Hepatocyte (in vitro differentiated cells): ENCODE results near the gene CEP55.

Experiments used
- EZH2 ChIP-seq: fragments of 200-600 bp; sonication (generic); IDR thresholded peaks from 2 replicates; pipeline ENCODE4 v1.6.1; 2016; ENCODE audit warnings: antibody characterized with exemption, mild to moderate bottlenecking, borderline replicate concordance
- EZH2phosphoT487 ChIP-seq: fragments of 200-600 bp; sonication (generic); IDR thresholded peaks from one replicate; pipeline ENCODE4 v1.6.1; 2018; ENCODE audit warnings: antibody characterized with exemption, mild to moderate bottlenecking, low read depth, moderate library complexity; ENCODE audit not compliant: unreplicated experiment, severe bottlenecking
- TF ChIP-seq, protein P1 (sequence below): fragments of 200-600 bp; sonication (generic); IDR thresholded peaks from 2 replicates; pipeline ENCODE4 v1.5.1; 2016; ENCODE audit warnings: antibody characterized with exemption, mild to moderate bottlenecking; ENCODE audit not compliant: poor library complexity

DNA sequence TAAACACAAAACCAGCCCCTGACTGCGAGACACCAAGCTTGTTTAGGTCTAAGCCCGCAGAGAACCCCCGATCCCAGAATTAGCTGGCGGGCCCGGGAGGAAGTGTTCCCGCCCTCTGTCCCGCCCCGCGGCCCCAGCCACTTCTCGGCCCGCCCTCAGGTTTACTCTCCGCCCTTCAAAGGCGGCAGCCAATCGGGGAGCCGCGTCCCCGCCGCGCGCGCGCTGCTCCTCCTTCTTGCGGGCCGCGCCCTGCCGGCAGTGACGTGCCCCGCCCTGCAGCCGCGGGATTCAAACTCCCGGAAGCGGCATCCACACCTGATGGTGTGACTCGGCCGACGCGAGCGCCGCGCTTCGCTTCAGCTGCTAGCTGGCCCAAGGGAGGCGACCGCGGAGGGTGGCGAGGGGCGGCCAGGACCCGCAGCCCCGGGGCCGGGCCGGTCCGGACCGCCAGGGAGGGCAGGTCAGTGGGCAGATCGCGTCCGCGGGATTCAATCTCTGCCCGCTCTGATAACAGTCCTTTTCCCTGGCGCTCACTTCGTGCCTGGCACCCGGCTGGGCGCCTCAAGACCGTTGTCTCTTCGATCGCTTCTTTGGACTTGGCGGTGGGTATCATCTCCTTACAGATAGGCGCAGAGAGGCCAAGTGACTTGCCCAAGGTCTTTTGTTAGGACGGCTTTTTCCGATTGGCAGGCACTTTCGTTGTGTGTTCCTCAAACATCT lies at the start of gene CEP55:
- TF ChIP-seq, protein P1, sequence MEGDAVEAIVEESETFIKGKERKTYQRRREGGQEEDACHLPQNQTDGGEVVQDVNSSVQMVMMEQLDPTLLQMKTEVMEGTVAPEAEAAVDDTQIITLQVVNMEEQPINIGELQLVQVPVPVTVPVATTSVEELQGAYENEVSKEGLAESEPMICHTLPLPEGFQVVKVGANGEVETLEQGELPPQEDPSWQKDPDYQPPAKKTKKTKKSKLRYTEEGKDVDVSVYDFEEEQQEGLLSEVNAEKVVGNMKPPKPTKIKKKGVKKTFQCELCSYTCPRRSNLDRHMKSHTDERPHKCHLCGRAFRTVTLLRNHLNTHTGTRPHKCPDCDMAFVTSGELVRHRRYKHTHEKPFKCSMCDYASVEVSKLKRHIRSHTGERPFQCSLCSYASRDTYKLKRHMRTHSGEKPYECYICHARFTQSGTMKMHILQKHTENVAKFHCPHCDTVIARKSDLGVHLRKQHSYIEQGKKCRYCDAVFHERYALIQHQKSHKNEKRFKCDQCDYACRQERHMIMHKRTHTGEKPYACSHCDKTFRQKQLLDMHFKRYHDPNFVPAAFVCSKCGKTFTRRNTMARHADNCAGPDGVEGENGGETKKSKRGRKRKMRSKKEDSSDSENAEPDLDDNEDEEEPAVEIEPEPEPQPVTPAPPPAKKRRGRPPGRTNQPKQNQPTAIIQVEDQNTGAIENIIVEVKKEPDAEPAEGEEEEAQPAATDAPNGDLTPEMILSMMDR, result no peak
- TF ChIP-seq EZH2, result no peak
- TF ChIP-seq EZH2phosphoT487, result no peak
